ENCODE data around the gene TBC1D25. TPM values are rescaled to one million over a fixed set of nuclear protein-coding genes. Genes with fewer than 3 reads are reported as not detected.

Gene TBC1D25
- total RNA-seq, 2 donors from 2014 or later: 8.1 to 11.6 TPM

GRCh38 chrX:48584698-48585097 lies 45.2 kb downstream of the TBC1D25 start:
- no peak overlapping the region for H3K4me3 ChIP-seq
- DNase-seq: no peak
- H3K36me3 ChIP-seq: no peaks in the 10 kb centered on the region
- H3K9me3 ChIP-seq: no peaks in the 10 kb centered on the region
- H3K4me1 ChIP-seq: no peaks in the 10 kb centered on the region
- no peak overlapping the region for H3K9ac ChIP-seq (ENCODE audit: low read depth in 2 of 2, low read length in 2 of 2)
- no peak for TF ChIP-seq CTCF (IDR thresholded peaks at IDR 0.05)
- intact Hi-C loops (cut with DNase I): no loop called here
- H3K27ac ChIP-seq: no peak overlapping the region
- H3K27me3 ChIP-seq: no peaks in the 10 kb centered on the region

GRCh38 chrX:48589482-48590162 lies 50.1 kb downstream of the TBC1D25 start:
- Histone ChIP-seq H3K27ac (no peak overlapping the region), H3K9ac (ENCODE audit: low read depth in 2 of 2, low read length in 2 of 2) (no peak overlapping the region), H3K9me3 (no peaks in the 10 kb centered on the region), H3K4me1 (no peaks in the 10 kb centered on the region), H3K4me3 (no peak overlapping the region), H3K36me3 (no peaks in the 10 kb centered on the region), H3K27me3 (no peaks in the 10 kb centered on the region)
- DNase-seq: no peak
- TF ChIP-seq CTCF (IDR thresholded peaks at IDR 0.05): no peak
- intact Hi-C loops (cut with DNase I): no loop called here

GRCh38 chrX:48590203-48591103 lies 50.9 kb downstream of the TBC1D25 start:
- Histone ChIP-seq H3K27me3 (no peaks in the 10 kb centered on the region), H3K27ac (no peak overlapping the region), H3K9ac (ENCODE audit: low read depth in 2 of 2, low read length in 2 of 2) (no peak overlapping the region), H3K4me3 (no peak overlapping the region), H3K9me3 (no peaks in the 10 kb centered on the region), H3K36me3 (no peaks in the 10 kb centered on the region), H3K4me1 (no peaks in the 10 kb centered on the region)
- DNase-seq: no peak
- TF ChIP-seq CTCF (IDR thresholded peaks at IDR 0.05): no peak
- intact Hi-C loops (cut with DNase I): no loop called here

DNA sequence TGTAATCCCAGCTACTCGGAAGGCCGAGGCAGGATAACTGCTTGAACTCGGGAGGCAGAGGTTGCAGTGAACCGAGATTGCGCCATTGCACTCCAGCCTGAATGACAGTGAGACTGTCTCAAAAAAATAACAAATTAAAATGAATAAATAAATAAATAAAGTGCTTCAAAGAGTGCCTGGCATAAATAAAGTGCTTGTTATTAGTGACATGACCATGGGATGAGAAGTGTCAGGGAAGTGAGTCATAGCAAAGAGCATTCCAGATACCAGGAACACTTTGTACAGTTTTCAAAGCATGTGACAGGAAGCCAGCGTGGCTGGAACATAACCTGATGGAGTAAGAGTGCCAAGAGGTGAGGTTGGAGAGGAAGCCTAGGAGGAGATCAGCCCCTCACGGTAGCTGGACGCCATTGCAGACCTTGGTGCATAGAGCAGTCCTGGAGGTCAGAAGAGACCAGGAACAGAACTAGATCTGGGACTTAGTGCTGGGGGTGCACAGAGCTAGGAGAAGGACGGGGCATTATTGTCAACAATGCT lies 51.8 kb downstream of the TBC1D25 start:
- no peak for DNase-seq
- TF ChIP-seq CTCF (IDR thresholded peaks at IDR 0.05): no peak
- no peak overlapping the region for H3K27ac ChIP-seq

GRCh38 chrX:48592971-48593370 lies 53.5 kb downstream of the TBC1D25 start:
- Histone ChIP-seq H3K4me1 (no peaks in the 10 kb centered on the region), H3K9me3 (no peaks in the 10 kb centered on the region), H3K36me3 (no peaks in the 10 kb centered on the region), H3K4me3 (no peak overlapping the region), H3K27ac (no peak overlapping the region), H3K9ac (ENCODE audit: low read depth in 2 of 2, low read length in 2 of 2) (no peak overlapping the region), H3K27me3 (no peaks in the 10 kb centered on the region)
- no peak for DNase-seq
- no peak for TF ChIP-seq CTCF (IDR thresholded peaks at IDR 0.05)
- intact Hi-C loops (cut with DNase I): no loop called here

More for the DNA sequence above, 51.8 kb downstream of the TBC1D25 start:
- intact Hi-C loops (cut with DNase I): no loop called here
- Histone ChIP-seq H3K9me3 (no peaks in the 10 kb centered on the region), H3K4me3 (no peak overlapping the region), H3K36me3 (no peaks in the 10 kb centered on the region), H3K4me1 (no peaks in the 10 kb centered on the region), H3K9ac (ENCODE audit: low read depth in 2 of 2, low read length in 2 of 2) (no peak overlapping the region), H3K27me3 (no peaks in the 10 kb centered on the region)
